GM20000 (cell line): ENCODE measurements around the gene RNPEPL1.
A peak's percentile ranks its signal among the peaks of the same experiment; 100 is the strongest.

Experiments
- DNase-seq: peaks from one replicate; pipeline ENCODE4 v3.0.0; 2012; ENCODE audit warnings: low spot score
- CTCF ChIP-seq: IDR thresholded peaks from 2 replicates; pipeline ENCODE4 v1.5.1; 2012; ENCODE audit warnings: mild to moderate bottlenecking, control low read depth; ENCODE audit errors: extremely low read depth, missing control alignments

The RNPEPL1 gene

GRCh38 chr2:240584486-240585031 lies 16.3 kb downstream of the RNPEPL1 start:
- DNase-seq, result peak; percentile 85
- TF ChIP-seq CTCF, result no peak

- no peak for TF ChIP-seq CTCF
- DNase-seq, result peak; percentile 57
These were observed 16.8 kb downstream of the RNPEPL1 start for GRCh38 chr2:240585101-240585500.

- no peak for TF ChIP-seq CTCF
- no peak for DNase-seq
These were observed 17.5 kb downstream of the RNPEPL1 start for GRCh38 chr2:240585681-240586197.

- no peak for TF ChIP-seq CTCF
- DNase-seq, result peak; percentile 97
These were observed 18.1 kb downstream of the RNPEPL1 start, which contains the start of gene CAPN10 for GRCh38 chr2:240586198-240586918. Gene CAPN10, plus strand, starts transcription at chr2:240586734. Its CDS starts 178 bp downstream, at chr2:240586912.

GRCh38 chr2:240586919-240587800 lies 18.9 kb downstream of the RNPEPL1 start:
- TF ChIP-seq CTCF, result no peak
- DNase-seq, result peak; percentile 68

GRCh38 chr2:240588006-240588655 lies 19.8 kb downstream of the RNPEPL1 start:
- no peak for DNase-seq
- no peak for TF ChIP-seq CTCF

GRCh38 chr2:240588669-240589068 lies 20.4 kb downstream of the RNPEPL1 start:
- no peak for TF ChIP-seq CTCF
- no peak for DNase-seq
